HepG2 (cell line): ENCODE results near the gene DAB2IP. TPM values are rescaled to one million over a fixed set of nuclear protein-coding genes. Genes with fewer than 3 reads are reported as not detected.

Experiments
- ATAC-seq: fragments of 200-7000 bp; cut with Tn5 transposase; 3 replicates; pipeline ENCODE4 v1.9.1; 2020; ENCODE audit warnings: mild to moderate bottlenecking, moderate library complexity
- BruUV-seq: library from RNA; stranded (reverse); fragments of 400-500 nt; replicated peaks from 2 replicates; lab custom pipeline; 2021; lab: Mats Ljungman, UMichigan
- CTCF ChIA-PET: fragments of 300-600 bp; formaldehyde crosslinking; extraction: SDS; loops from one replicate; lab custom pipeline; 2021; ENCODE audit warnings: low total read pairs, inconsistent platforms, low intra/inter-chr PET ratio; lab: Yijun Ruan, JAX
- POLR2A ChIA-PET: fragments of 350-600 bp; sonication (Branson Sonifier 250); formaldehyde crosslinking; loops from one replicate; lab custom pipeline; 2020; ENCODE audit warnings: antibody characterized with exemption, inconsistent platforms; lab: Yijun Ruan, JAX
- DNase-seq: peaks from one replicate; pipeline ENCODE4 v3.0.0-alpha.2; 2015; ENCODE audit warnings: low spot score
- FAIRE-seq: peaks from 3 replicates; lab custom pipeline; 2011; peaks lifted over from hg19 to GRCh38; lab: Jason Lieb, UNC
- H2AFZ ChIP-seq: one replicate; pipeline ENCODE4 v1.6.1; 2011; ENCODE audit warnings: low read length, inconsistent platforms
- H3K27ac ChIP-seq: fragments of 300-600 bp; 3 replicates; pipeline ENCODE4 v1.8.0; 2011; ENCODE audit warnings: mixed run types, mild to moderate bottlenecking, mixed read lengths, low read length, inconsistent platforms; ENCODE audit not compliant: insufficient read depth; ENCODE audit errors: extremely low read length
- H3K27me3 ChIP-seq, 2 experiments: fragments of 200-600 bp in 1 of 2; 2 replicates in 1 of 2; 3 replicates in 1 of 2; pipeline versions ENCODE4 v1.6.0 to v1.8.0; 2011; ENCODE audit warnings: low read length in 2 of 2, mild to moderate bottlenecking in 2 of 2, moderate library complexity in 2 of 2, inconsistent platforms in 1 of 2; ENCODE audit not compliant: insufficient read depth in 2 of 2, control insufficient read depth in 1 of 2
- H3K36me3 ChIP-seq, 2 experiments: fragments of 200-600 bp in 1 of 2; replicated peaks in 1 of 2; 2 replicates in 1 of 2; 3 replicates in 1 of 2; pipeline versions ENCODE4 v1.5.1 to v1.8.0; 2011; ENCODE audit warnings: low read length in 2 of 2, inconsistent platforms in 1 of 2; ENCODE audit not compliant: insufficient read depth in 2 of 2, control insufficient read depth in 1 of 2
- H3K4me1 ChIP-seq: 2 replicates; pipeline ENCODE4 v1.5.1; 2012; ENCODE audit warnings: low read length, inconsistent platforms; ENCODE audit not compliant: insufficient read depth
- H3K4me2 ChIP-seq: 2 replicates; pipeline ENCODE4 v1.6.0; 2011; ENCODE audit warnings: low read depth, low read length, inconsistent platforms
- H3K4me3 ChIP-seq, 3 experiments: fragments of 200-600 bp in 1 of 3; sonication (generic), shearing (Covaris generic) in 1 of 3; replicated peaks in 1 of 3; 2 replicates each; pipeline ENCODE4 v1.5.1; 2011 to 2016; ENCODE audit warnings: low read length in 3 of 3, inconsistent platforms in 2 of 3, low read depth in 2 of 3, mild to moderate bottlenecking in 2 of 3, control low read depth in 1 of 3, mixed read lengths in 1 of 3; ENCODE audit not compliant: insufficient read depth in 1 of 3
- H3K79me2 ChIP-seq: one replicate; pipeline ENCODE4 v1.6.1; 2011; ENCODE audit warnings: low read length, inconsistent platforms; ENCODE audit not compliant: insufficient read depth
- H3K9ac ChIP-seq: 2 replicates; pipeline ENCODE4 v1.6.0; 2011; ENCODE audit warnings: mild to moderate bottlenecking, low read depth, low read length, inconsistent platforms; ENCODE audit not compliant: insufficient read depth
- H3K9me3 ChIP-seq: 2 replicates; pipeline ENCODE4 v1.5.1; 2012; ENCODE audit warnings: mild to moderate bottlenecking, low read length
- H4K20me1 ChIP-seq: 2 replicates; pipeline ENCODE4 v1.6.0; 2011; ENCODE audit warnings: inconsistent platforms, mild to moderate bottlenecking, low read length, moderate library complexity; ENCODE audit not compliant: insufficient read depth
- DNMT1 ChIP-seq: sonication (generic); formaldehyde crosslinking; IDR thresholded peaks from 2 replicates; pipeline ENCODE4 v1.5.1; 2020; ENCODE audit warnings: mild to moderate bottlenecking, missing genetic modification reagents
- EED ChIP-seq: sonication (generic); formaldehyde crosslinking; IDR thresholded peaks from 2 replicates; pipeline ENCODE4 v1.5.0; 2020; ENCODE audit warnings: mild to moderate bottlenecking, missing genetic modification reagents
- GATAD1 ChIP-seq: IDR thresholded peaks from 2 replicates; pipeline ENCODE4 v1.6.1; 2016; ENCODE audit warnings: missing genetic modification reagents, missing compliant biosample characterization
- LCORL ChIP-seq, 2 experiments: fragments of 450-650 bp in 1 of 2; sonication (generic) in 1 of 2; formaldehyde crosslinking in 1 of 2; IDR thresholded peaks; 2 replicates each; pipeline versions ENCODE4 v1.5.0 to v1.6.1; 2017 to 2020; ENCODE audit warnings: antibody characterized with exemption in 1 of 2, missing genetic modification reagents in 1 of 2
- STAG1 ChIP-seq: sonication (generic); formaldehyde crosslinking; IDR thresholded peaks from 2 replicates; pipeline ENCODE4 v1.4.0; 2020; ENCODE audit warnings: missing genetic modification reagents
- ZZZ3 ChIP-seq: sonication (generic); formaldehyde crosslinking; IDR thresholded peaks from 2 replicates; pipeline ENCODE4 v1.4.0; 2020; ENCODE audit warnings: missing genetic modification reagents, mild to moderate bottlenecking, borderline replicate concordance
- WGBS: methylation state at CpG from one replicate; pipeline ENCODE4 v1.1.6; 2017; ENCODE audit warnings: low lambda C conversion rate; 5-methylcytosine and 5-hydroxymethylcytosine counted together
- in situ Hi-C: cut with HindIII; loops from 2 replicates; pipeline ENCODE4 v1.10.0; 2017; ENCODE audit warnings: low pct_unique_long_range_greater_than_20kb; ENCODE audit not compliant: extremely low pct_ligation_motif_present
- intact Hi-C: fragments of 100-400 bp; cut with micrococcal nuclease; formaldehyde crosslinking; loops from one replicate; pipeline ENCODE4 v1.10.0; 2022; ENCODE audit not compliant: unreplicated experiment
- polyA plus RNA-seq, 8 experiments: library from polyadenylated mRNA; depleted of rRNA in 3 of 8; stranded (reverse) in 7 of 8; unstranded in 1 of 8; fragments of >200 nt; fragmentation: Illumina TruSeq in 4 of 8; extraction: Trizol in 4 of 8; gene quantifications; 2 replicates each; pipeline versions ENCODE4 v1.2.1 to v1.2.3, GENCODE V29; 2011 to 2016; ENCODE audit warnings: low read depth in 4 of 8, missing spikeins in 1 of 8, mixed read lengths in 1 of 8; ENCODE audit not compliant: insufficient read depth in 1 of 8
- total RNA-seq, 5 experiments: library from RNA; depleted of rRNA; stranded (reverse); fragments of >200 nt; fragmentation: Illumina TruSeq; extraction: Trizol; gene quantifications; 2 replicates each; pipeline ENCODE4 v1.2.3, GENCODE V29; 2016; ENCODE audit warnings: low read depth in 1 of 5
- TF ChIP-seq, protein P1 (sequence below): sonication (generic); formaldehyde crosslinking; IDR thresholded peaks from 2 replicates; pipeline ENCODE4 v1.4.0; 2020; ENCODE audit warnings: missing genetic modification reagents
- TF ChIP-seq, protein P2 (sequence below): sonication (generic); formaldehyde crosslinking; IDR thresholded peaks from 2 replicates; pipeline ENCODE4 v1.4.0; 2020; ENCODE audit warnings: missing genetic modification reagents
- TF ChIP-seq, protein P3 (sequence below): IDR thresholded peaks from 2 replicates; pipeline ENCODE4 v1.6.1; 2018; ENCODE audit warnings: missing genetic modification reagents, mild to moderate bottlenecking, missing compliant biosample characterization
- TF ChIP-seq, protein P4 (sequence below), 2 experiments: sonication (generic) in 1 of 2; formaldehyde crosslinking in 1 of 2; IDR thresholded peaks; 2 replicates each; pipeline versions ENCODE4 v1.4.0 to v1.6.1; 2016 to 2020; ENCODE audit warnings: borderline replicate concordance in 1 of 2, low read depth in 1 of 2, mild to moderate bottlenecking in 1 of 2, missing genetic modification reagents in 1 of 2

DAB2IP gene
- total and polyA plus RNA-seq, 2 of the 13 experiments (the other 11 are each of a cell fraction or from before 2014, with no cell fraction given) = 25.3 to 37.9 TPM

DNA sequence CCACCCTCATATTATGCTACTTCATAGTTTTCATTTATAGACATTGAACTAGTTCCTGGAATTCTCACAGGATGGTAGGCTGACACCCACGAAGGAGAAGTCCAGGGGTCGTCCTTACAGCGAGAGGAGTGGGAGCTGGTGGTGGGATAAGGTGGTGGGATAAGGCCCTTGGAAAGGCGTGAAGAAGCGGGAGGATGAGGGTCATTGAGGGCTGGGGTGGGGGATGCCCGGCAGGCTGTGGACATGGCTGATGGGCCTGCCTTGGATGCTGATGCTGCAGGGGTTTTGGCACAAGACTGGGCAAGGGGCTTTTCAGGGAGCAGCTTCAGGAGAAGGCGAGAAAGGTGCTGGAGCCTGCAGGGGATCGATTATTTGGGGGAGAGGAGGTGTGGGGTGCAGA is 9.4 kb downstream of the DAB2IP start:
- POLR2A ChIA-PET = no interaction called here
- no peak overlapping the region for H3K4me2 ChIP-seq
- no peaks in the 10 kb centered on the region for H3K9me3 ChIP-seq
- CTCF ChIA-PET = no interaction called here
- H3K4me1 ChIP-seq = no peaks in the 10 kb centered on the region
- FAIRE-seq = no peak
- H2AFZ ChIP-seq = no peak overlapping the region
- H4K20me1 ChIP-seq = no peaks in the 10 kb centered on the region
- no peak overlapping the region for H3K4me3 ChIP-seq
- TF ChIP-seq ZZZ3 = no peak
- TF ChIP-seq, protein P1, sequence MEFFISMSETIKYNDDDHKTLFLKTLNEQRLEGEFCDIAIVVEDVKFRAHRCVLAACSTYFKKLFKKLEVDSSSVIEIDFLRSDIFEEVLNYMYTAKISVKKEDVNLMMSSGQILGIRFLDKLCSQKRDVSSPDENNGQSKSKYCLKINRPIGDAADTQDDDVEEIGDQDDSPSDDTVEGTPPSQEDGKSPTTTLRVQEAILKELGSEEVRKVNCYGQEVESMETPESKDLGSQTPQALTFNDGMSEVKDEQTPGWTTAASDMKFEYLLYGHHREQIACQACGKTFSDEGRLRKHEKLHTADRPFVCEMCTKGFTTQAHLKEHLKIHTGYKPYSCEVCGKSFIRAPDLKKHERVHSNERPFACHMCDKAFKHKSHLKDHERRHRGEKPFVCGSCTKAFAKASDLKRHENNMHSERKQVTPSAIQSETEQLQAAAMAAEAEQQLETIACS (CRISPR knock-in tag) = no peak
- no peak for TF ChIP-seq GATAD1 (CRISPR knock-in tag)
- no peak for TF ChIP-seq DNMT1 (CRISPR knock-in tag)
- BruUV-seq = no TSS peak
- WGBS = 64% methylated on average over 8 of the region's 8 CpGs
- no peak overlapping the region for H3K27ac ChIP-seq
- H3K27me3 ChIP-seq = no peaks in the 10 kb centered on the region
- intact Hi-C loops (no loop called here), in situ Hi-C loops (no loop called here)
- no peaks in the 10 kb centered on the region for H3K36me3 ChIP-seq
- no peak overlapping the region for H3K9ac ChIP-seq
- no peak for ATAC-seq
- H3K79me2 ChIP-seq = no peaks in the 10 kb centered on the region
- DNase-seq = no peak

DNA sequence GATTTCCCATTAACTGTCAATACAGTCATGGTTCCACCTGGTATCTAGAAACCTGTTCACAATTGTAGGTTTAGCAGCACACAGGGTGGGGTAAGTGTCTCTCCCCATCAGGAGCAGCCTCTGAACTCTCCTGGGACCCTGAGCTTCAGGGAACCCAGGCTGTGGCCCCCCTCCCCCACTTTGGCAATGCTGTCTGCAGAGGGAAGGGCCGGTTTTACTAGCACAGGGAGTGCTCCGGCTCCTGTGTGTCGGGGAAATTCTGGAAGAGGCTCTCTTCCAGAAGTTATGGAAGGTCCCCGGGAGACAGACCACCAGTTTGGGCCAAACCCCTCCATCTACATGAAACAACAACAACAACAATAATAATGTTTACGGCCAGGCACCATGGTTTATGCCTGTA is 9.9 kb downstream of the DAB2IP start:
- Histone ChIP-seq H3K9ac (no peak overlapping the region), H3K27ac (no peak overlapping the region), H3K4me2 (no peak overlapping the region), H3K9me3 (no peaks in the 10 kb centered on the region), H3K4me3 (no peak overlapping the region), H2AFZ (no peak overlapping the region), H3K4me1 (no peaks in the 10 kb centered on the region), H3K36me3 (no peaks in the 10 kb centered on the region), H3K79me2 (no peaks in the 10 kb centered on the region), H3K27me3 (no peaks in the 10 kb centered on the region), H4K20me1 (no peaks in the 10 kb centered on the region)
- ATAC-seq = no peak
- no peak for DNase-seq
- no TSS peak for BruUV-seq
- in situ Hi-C loops = no loop called here
- ChIA-PET CTCF (no interaction called here), POLR2A (no interaction called here)
- no peak for FAIRE-seq
- intact Hi-C loops = no loop called here
- WGBS = 93% methylated on average over 5 of the region's 5 CpGs
- no peak for TF ChIP-seq STAG1 (CRISPR knock-in tag)
- TF ChIP-seq, protein P2, sequence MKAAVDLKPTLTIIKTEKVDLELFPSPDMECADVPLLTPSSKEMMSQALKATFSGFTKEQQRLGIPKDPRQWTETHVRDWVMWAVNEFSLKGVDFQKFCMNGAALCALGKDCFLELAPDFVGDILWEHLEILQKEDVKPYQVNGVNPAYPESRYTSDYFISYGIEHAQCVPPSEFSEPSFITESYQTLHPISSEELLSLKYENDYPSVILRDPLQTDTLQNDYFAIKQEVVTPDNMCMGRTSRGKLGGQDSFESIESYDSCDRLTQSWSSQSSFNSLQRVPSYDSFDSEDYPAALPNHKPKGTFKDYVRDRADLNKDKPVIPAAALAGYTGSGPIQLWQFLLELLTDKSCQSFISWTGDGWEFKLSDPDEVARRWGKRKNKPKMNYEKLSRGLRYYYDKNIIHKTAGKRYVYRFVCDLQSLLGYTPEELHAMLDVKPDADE (CRISPR knock-in tag) = no peak
- TF ChIP-seq, protein P3, sequence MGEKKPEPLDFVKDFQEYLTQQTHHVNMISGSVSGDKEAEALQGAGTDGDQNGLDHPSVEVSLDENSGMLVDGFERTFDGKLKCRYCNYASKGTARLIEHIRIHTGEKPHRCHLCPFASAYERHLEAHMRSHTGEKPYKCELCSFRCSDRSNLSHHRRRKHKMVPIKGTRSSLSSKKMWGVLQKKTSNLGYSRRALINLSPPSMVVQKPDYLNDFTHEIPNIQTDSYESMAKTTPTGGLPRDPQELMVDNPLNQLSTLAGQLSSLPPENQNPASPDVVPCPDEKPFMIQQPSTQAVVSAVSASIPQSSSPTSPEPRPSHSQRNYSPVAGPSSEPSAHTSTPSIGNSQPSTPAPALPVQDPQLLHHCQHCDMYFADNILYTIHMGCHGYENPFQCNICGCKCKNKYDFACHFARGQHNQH (CRISPR knock-in tag) = no peak
- no peak for TF ChIP-seq LCORL (IDR thresholded peaks at IDR 0.05)
- no peak for TF ChIP-seq LCORL (CRISPR knock-in tag; IDR thresholded peaks at IDR 0.05)
- TF ChIP-seq, protein P4, sequence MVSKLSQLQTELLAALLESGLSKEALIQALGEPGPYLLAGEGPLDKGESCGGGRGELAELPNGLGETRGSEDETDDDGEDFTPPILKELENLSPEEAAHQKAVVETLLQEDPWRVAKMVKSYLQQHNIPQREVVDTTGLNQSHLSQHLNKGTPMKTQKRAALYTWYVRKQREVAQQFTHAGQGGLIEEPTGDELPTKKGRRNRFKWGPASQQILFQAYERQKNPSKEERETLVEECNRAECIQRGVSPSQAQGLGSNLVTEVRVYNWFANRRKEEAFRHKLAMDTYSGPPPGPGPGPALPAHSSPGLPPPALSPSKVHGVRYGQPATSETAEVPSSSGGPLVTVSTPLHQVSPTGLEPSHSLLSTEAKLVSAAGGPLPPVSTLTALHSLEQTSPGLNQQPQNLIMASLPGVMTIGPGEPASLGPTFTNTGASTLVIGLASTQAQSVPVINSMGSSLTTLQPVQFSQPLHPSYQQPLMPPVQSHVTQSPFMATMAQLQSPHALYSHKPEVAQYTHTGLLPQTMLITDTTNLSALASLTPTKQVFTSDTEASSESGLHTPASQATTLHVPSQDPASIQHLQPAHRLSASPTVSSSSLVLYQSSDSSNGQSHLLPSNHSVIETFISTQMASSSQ (IDR thresholded peaks at IDR 0.05; ENCODE audit: low read depth) = no peak
- TF ChIP-seq, protein P4 (CRISPR knock-in tag; IDR thresholded peaks at IDR 0.05; ENCODE audit: borderline replicate concordance) = no peak
- no peak for TF ChIP-seq EED (CRISPR knock-in tag)
